PC-3 (cell line): Measurements from ENCODE around the gene MGLL.

Experiments
- EZH2 ChIP-seq: fragments of 300-600 bp; sonication (generic); IDR thresholded peaks from one replicate; pipeline ENCODE4 v1.6.1; 2017; ENCODE audit warnings: antibody characterized with exemption, mild to moderate bottlenecking, low read length; ENCODE audit not compliant: unreplicated experiment
- TF ChIP-seq, protein P1 (sequence below): fragments of 300-600 bp; sonication (generic); conservative IDR thresholded peaks from 2 replicates; pipeline ENCODE4 v1.5.1; 2017; ENCODE audit warnings: antibody characterized with exemption, low read depth, mild to moderate bottlenecking, low read length

DNA sequence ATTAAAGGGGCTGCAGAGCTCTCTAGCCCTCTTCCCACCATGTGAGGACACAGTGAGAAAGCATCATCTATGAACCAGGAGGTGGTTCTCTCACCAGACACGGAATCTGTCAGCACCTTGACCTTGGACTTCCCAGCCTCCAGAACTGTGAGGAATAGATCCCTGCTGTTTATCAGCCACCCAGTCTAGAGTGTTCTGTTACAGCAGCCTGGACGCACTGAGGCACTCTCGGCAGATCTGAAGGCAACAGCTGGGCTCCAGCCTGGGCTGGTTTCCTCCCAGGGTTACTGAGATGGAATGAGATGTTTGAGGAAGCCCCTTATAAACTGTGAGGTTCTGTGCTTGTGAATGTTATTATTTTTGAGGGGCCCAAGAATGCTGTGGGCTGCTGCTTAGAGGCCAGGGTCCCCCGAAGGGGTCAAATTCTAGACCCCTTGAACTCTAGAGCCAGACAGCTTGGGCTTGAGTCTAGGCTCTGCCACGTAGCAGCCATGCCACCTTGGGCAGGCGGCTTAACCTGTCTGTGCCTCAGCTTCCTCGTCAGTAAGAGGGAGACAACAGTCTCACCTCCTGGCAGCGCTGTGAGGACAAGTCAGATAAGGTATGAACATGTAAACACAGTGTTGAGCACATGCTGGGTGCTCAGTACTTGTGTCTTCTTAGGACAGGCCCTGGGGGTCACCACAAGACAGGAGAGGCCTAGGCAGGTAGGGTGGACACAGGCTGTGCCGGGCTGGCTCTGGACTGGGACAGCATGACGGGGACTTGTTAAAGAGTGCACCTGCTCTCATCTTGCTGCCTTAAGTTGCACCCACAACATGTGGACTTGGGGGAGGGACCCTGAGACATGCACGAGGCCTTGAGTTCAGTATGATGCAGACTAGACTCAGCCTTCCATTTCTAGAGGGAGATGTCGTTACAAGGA lies 49.2 kb downstream of the MGLL start:
- TF ChIP-seq, protein P1, sequence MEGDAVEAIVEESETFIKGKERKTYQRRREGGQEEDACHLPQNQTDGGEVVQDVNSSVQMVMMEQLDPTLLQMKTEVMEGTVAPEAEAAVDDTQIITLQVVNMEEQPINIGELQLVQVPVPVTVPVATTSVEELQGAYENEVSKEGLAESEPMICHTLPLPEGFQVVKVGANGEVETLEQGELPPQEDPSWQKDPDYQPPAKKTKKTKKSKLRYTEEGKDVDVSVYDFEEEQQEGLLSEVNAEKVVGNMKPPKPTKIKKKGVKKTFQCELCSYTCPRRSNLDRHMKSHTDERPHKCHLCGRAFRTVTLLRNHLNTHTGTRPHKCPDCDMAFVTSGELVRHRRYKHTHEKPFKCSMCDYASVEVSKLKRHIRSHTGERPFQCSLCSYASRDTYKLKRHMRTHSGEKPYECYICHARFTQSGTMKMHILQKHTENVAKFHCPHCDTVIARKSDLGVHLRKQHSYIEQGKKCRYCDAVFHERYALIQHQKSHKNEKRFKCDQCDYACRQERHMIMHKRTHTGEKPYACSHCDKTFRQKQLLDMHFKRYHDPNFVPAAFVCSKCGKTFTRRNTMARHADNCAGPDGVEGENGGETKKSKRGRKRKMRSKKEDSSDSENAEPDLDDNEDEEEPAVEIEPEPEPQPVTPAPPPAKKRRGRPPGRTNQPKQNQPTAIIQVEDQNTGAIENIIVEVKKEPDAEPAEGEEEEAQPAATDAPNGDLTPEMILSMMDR, result no peak
- TF ChIP-seq EZH2, result no peak
